ENCODE results near the gene TAP2. TPM values are rescaled to one million over a fixed set of nuclear protein-coding genes. Genes with fewer than 3 reads are reported as not detected.
A peak's percentile ranks its signal among the peaks of the same experiment; 100 is the strongest.

TAP2 gene
- total and polyA plus RNA-seq, 2 donors from 2014 or later = 25.4 to 37.6 TPM

DNA sequence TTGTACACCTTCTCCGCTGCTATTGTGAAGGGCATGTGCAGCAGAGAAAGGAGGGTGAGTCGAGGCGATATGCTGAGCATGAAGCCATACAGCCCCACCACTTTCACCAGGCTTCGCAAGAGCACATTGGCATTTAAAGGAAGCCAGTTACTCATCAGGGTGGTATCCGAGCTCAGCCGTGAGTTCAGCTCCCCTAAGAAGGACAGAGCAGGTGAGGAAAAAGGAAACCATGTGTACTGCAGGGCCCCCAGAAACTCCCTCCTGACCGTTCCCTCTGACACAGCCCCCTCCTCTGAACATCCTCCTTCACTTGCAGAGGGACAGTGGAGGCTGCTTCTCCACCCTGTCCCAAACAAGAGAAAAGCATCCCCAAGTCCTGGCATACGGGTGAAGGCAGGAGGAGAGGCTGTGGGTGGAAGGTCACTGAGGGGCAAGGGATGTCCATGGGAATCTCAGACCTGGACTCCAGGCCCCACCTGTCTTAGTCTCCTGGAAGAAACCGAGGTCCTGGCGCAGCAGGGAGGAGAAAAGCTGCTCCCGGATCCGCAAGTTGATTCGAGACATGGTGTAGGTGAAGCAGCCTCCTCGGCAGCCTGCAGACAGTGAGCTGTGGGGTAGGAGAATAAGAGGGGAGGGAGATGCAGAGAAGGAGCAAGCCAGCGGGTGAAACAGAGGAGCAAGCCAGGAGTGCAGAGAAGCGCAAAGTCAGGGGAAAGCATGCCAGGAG, 3.2 kb downstream of the TAP2 start:
- no peak overlapping the region for H3K27ac ChIP-seq (ENCODE audit: low read depth in 2 of 2, low read length in 2 of 2)
- FAIRE-seq (no peak), DNase-seq (peak in 1 of 5 donors; percentile 67)
- H3K9me3 ChIP-seq (ENCODE audit: control insufficient read depth in 2 of 3, insufficient read depth in 1 of 3, low read length in 3 of 3) = no peaks in the 10 kb centered on the region
- no peak overlapping the region for H3K9ac ChIP-seq (ENCODE audit: low read length in 3 of 3)
- TF ChIP-seq, protein P1, sequence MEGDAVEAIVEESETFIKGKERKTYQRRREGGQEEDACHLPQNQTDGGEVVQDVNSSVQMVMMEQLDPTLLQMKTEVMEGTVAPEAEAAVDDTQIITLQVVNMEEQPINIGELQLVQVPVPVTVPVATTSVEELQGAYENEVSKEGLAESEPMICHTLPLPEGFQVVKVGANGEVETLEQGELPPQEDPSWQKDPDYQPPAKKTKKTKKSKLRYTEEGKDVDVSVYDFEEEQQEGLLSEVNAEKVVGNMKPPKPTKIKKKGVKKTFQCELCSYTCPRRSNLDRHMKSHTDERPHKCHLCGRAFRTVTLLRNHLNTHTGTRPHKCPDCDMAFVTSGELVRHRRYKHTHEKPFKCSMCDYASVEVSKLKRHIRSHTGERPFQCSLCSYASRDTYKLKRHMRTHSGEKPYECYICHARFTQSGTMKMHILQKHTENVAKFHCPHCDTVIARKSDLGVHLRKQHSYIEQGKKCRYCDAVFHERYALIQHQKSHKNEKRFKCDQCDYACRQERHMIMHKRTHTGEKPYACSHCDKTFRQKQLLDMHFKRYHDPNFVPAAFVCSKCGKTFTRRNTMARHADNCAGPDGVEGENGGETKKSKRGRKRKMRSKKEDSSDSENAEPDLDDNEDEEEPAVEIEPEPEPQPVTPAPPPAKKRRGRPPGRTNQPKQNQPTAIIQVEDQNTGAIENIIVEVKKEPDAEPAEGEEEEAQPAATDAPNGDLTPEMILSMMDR (IDR thresholded peaks at IDR 0.05; ENCODE audit: borderline replicate concordance, extremely low read depth, insufficient read depth) = no peak
- H3K36me3 ChIP-seq (ENCODE audit: control insufficient read depth in 2 of 3, insufficient read depth in 3 of 3, low read length in 3 of 3) = peaks cover 0 to 13% (median 2%) of the 10 kb centered on the region in 3 donors
- no peak overlapping the region for H3K4me3 ChIP-seq (ENCODE audit: low read length in 3 of 3)
- no peaks in the 10 kb centered on the region for H3K27me3 ChIP-seq (ENCODE audit: control insufficient read depth, insufficient read depth, low read length)
- H3K4me1 ChIP-seq (ENCODE audit: control insufficient read depth in 2 of 3, insufficient read depth in 2 of 3, low read depth in 1 of 3, low read length in 3 of 3) = peaks cover 0 to 5% (median 0%) of the 10 kb centered on the region in 3 donors
- intact Hi-C loops (cut with DNase I) = no loop called here

DNA sequence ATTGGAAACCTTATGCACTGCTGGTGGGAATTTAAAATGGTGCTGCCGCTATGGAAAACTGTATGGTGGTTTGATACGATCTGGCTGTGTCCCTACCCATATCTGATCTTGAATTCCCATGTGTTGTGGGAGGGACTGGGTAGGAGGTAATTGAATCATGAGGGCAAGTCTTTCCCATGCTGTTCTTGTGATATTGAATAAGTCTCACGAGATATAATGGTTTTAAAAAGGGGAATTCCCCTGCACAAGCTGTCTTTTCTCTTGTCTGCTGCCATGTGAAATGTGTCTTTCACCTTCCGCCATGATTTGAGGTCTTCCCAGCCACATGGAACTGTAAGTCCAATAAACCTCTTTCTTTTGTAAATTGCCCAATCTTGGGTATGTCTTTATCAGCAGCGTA, 4.9 kb downstream of the TAP2 start:
- H3K4me1 ChIP-seq (ENCODE audit: control insufficient read depth in 2 of 3, insufficient read depth in 2 of 3, low read depth in 1 of 3, low read length in 3 of 3) = peaks cover 0 to 5% (median 0%) of the 10 kb centered on the region in 3 donors
- FAIRE-seq (no peak), DNase-seq (no peak)
- no peaks in the 10 kb centered on the region for H3K27me3 ChIP-seq (ENCODE audit: control insufficient read depth, insufficient read depth, low read length)
- no peaks in the 10 kb centered on the region for H3K9me3 ChIP-seq (ENCODE audit: control insufficient read depth in 2 of 3, insufficient read depth in 1 of 3, low read length in 3 of 3)
- no peak overlapping the region for H3K27ac ChIP-seq (ENCODE audit: low read depth in 2 of 2, low read length in 2 of 2)
- peaks cover 0 to 10% (median 4%) of the 10 kb centered on the region in 3 donors for H3K36me3 ChIP-seq (ENCODE audit: control insufficient read depth in 2 of 3, insufficient read depth in 3 of 3, low read length in 3 of 3)
- intact Hi-C loops (cut with DNase I) = no loop called here
- TF ChIP-seq, protein P1 (IDR thresholded peaks at IDR 0.05; ENCODE audit: borderline replicate concordance, extremely low read depth, insufficient read depth) = no peak
- no peak overlapping the region for H3K4me3 ChIP-seq (ENCODE audit: low read length in 3 of 3)
- no peak overlapping the region for H3K9ac ChIP-seq (ENCODE audit: low read length in 3 of 3)

DNA sequence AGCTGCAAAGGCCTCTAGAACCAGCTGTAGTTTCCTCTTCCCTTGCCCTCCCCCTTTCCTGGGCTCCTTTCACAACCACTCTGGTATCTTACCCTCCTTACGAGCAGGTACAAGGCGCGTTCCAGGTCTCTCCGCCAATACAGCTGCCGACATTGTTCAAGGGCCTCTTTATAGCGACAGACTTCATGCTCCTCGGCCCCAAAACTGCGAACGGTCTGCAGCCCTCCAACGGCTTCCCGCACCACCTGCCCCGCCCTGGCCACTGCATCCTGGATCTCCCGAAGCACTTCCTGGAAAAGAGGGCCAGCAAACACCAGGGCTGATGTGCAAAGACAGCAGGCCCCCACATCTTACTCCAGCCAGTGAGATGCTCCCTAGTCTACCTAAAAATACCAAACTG, 6.0 kb downstream of the TAP2 start:
- Histone ChIP-seq H3K9ac (ENCODE audit: low read length in 3 of 3) (no peak overlapping the region), H3K36me3 (ENCODE audit: control insufficient read depth in 2 of 3, insufficient read depth in 3 of 3, low read length in 3 of 3) (peaks cover 0 to 10% (median 4%) of the 10 kb centered on the region in 3 donors), H3K9me3 (ENCODE audit: control insufficient read depth in 2 of 3, insufficient read depth in 1 of 3, low read length in 3 of 3) (no peaks in the 10 kb centered on the region), H3K27me3 (ENCODE audit: control insufficient read depth, insufficient read depth, low read length) (no peaks in the 10 kb centered on the region), H3K4me1 (ENCODE audit: control insufficient read depth in 2 of 3, insufficient read depth in 2 of 3, low read depth in 1 of 3, low read length in 3 of 3) (peaks cover 0 to under 1% (median 0%) of the 10 kb centered on the region in 3 donors), H3K4me3 (ENCODE audit: low read length in 3 of 3) (no peak overlapping the region), H3K27ac (ENCODE audit: low read depth in 2 of 2, low read length in 2 of 2) (no peak overlapping the region)
- TF ChIP-seq, protein P1 (IDR thresholded peaks at IDR 0.05; ENCODE audit: borderline replicate concordance, extremely low read depth, insufficient read depth) = no peak
- no peak for FAIRE-seq
- DNase-seq = no peak
- intact Hi-C loops (cut with DNase I) = no loop called here

Measured in kidney (tissue), 14 donors.